Bronchus fibroblast of lung (primary cell): ENCODE measurements around the gene ZIC3. TPM values are rescaled to one million over a fixed set of nuclear protein-coding genes. Genes with fewer than 3 reads are reported as not detected.

Source experiments
- total RNA-seq: library from RNA; depleted of rRNA; stranded (reverse); fragments of >200 nt; gene quantifications from 2 replicates; pipeline ENCODE4 v1.2.3, GENCODE V29; 2015

ZIC3 gene
- total RNA-seq, result not detected in 2 replicates

DNA sequence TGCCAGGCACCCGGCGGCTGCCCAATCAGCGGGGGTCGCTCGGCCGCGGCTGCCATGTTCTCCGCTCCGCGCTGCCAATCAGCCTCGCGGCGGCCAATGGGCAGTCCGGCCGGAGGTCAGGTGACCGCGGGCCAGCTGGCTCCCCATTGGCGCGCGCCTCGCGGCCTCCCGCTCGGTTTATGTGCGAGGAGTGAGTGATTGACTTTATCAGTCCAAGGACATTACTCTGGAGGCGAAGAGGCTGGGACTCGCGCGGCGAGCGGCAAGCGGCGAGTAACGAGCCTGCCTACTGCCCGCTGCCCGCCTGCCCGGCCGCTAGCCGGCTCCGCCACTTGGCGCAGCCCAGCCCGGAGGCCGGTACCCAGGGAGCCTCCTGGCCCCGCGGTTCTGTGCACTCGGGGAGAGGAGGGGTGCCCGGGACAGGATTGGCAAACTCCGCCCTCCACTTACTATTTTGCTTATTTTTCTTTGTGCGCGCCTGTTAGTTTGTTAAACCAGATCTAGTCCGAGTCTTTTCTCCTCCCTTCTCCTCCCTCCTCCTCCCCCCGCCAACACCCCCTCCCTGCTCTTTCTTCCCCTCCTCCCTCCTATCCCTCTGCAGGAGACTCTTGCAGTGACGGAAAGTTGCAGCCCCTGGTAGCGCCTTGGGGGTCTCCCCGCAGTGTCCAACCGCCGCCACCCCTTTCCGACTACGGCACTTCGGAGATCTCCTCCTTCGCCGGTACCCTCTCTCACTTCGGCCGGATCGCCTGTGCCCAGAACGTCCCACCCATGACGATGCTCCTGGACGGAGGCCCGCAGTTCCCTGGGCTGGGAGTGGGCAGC is at the start of gene ZIC3:
Gene ZIC3 (plus strand): TSS at position 207 of the 825 bp plus-strand sequence. CDS start 565 bp downstream, at position 772.

